HPDE6-E6E7 (cell line): ENCODE results near the gene TMEM51.

Source experiments
- DNase-seq: peaks from one replicate; pipeline ENCODE4 v3.0.0; 2011; ENCODE audit warnings: missing footprints; ENCODE audit errors: extremely low spot score

The TMEM51 gene

DNA sequence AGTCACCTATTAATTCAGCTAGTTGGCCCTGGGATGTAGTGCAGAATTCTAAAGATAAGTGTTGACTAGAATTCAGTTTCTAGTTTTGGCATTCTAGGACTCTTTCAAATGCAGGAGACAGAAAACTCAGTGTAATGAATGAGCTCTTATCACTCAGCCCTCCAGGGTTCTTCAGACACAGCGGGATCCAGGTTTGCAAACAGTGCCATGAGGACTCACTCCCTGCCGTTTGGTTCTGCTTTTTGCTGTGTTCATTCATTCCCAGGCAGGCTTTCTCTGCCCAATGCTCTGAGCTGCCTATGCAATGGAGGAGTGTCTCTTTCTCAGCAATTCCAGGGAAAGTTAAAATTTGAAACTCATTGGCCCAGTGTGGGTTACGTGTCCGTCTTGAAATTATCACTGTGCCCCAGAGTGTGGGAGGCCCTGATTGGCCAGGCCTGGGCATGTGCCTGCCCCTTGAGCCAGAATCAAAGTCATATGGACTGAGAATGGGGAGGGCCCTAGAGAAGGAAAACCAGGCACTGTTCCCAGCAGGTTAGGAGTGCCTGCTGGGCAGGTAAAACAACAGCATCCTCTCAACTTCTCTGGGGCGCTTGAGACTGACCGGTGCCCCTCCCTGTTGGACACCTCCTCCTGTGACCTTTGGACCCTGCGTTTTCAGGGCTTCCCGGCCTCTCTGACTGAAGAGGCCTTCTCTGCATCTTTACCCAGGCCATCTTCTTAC, 43.4 kb downstream of the TMEM51 start:
- DNase-seq = no peak

DNA sequence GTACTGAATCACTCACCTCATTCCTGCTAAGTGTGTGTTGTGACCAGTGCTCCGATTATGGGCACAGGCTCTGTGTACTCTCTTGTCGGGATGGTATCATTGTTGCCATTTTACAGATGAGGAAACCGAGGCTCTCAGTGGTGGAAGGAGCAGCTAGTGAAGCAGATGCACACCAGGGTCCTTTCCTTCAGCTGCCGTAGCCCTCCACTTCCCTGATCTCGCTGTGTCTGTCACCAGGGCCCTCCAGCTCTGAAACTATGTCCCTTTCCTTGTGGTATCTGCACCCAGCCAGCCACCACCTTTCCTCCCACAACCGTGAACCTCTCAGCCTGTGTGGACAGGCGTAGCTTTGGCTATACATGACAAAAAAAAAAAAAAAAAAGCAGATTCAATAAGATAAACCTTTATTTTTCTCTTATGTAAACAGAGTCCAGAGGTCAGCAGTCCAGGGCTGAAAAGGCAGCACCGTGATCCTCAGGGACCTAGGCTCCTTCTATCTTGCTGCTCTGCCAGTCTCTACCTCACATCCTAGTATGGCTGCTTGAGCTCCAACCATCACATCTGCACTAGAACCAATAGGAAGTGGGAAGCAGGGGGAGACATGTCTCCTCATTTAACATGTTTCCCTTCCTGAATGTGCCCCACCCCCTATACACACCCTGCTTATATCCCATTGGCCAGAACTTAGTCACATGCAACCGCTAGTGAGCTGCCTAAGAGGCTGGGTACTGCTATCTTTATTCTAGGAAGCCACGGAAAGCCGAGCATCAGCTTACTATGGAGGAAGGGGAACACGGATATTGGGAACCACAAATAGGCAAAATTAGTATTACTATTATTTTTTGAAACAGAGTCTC, 44.3 kb downstream of the TMEM51 start:
- DNase-seq = no peak

DNA sequence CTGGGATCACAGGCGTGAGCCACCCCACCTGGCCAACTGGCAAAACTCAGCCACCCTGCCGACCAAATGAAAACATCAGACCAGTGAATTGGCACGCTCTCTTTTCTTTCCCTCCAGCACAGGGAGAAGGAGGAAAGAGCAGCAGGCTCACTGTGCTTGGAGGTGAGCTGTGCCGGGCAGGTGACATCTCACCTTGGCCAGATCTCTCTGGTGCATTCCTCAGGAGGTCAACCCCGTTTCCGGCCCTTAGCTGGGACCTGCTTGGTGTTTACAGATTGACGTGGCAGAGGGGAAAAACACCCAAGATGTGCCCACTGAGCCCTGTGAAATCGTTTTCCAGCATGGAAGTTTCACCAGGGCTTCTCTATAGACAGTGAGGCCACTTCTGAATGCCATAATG, 45.1 kb downstream of the TMEM51 start:
- no peak for DNase-seq

DNA sequence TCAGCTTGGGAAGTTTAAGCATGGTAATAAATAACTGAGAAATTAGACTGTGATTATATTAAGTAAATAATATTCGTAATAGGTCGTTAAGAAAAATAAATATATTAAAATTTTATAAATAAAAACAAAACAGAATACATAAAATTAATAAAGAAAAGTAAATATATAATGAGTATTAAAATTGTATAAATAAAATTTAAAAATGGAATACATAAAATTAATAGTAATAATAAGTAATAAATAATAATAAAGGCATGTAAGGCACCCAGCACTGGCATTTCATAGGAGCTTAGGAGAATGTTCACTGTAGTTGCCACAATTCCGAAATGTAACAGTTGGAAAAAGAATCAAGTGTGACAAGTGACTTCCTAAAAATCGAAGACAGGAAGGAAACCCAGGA, 47.7 kb downstream of the TMEM51 start:
- no peak for DNase-seq

DNA sequence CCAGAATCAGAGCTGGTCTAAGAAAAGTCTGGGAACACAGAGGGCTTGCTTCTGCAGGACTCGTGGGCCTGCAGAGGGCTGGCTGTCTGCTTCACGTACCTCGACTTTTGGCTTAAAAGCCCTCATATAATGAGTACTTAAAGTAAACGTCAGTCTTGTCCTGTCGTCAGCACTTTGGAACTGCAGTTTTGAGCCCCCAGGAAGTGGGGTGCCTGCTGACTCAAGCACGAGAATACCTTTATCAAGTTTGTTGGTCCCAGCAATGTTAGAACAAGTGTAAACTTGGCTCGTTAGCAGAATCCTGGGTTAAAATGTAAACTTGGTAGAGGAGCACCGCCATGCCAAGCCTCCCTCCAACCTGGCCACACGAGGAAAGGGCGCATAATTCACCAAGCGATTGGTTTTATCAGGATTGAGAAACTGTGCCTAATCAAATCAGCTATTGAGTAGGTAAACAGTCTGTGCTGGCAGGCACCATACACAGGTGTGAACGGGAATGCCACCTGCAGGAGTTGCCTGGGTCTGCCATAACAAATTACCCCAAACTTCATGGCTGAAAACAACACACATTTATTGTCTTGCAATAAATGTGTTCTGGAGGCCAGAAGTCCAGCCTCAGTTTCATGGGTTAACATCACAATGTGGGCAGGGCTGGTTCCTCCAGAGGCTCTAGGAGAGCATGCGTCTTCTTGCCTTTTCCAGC, 48.5 kb downstream of the TMEM51 start:
- no peak for DNase-seq

DNA sequence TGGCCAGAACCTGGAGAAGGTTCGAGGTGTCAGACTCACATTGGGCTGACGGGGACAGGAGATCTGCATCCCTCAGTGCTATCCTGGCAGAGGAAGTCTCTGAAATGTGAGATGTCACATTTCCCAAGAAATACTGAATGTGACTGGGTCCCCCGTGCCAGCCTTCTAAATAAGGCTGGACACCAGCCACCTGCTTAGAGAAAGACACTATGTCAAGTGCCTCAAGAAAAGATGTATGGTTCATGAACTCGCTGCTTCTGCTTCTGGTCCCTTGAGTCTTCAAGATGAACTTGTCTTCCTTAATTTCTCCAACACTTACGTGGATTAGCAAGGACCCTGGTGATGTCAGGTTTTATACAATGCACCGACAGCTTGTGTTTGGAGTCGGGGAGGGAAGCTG, 51.4 kb downstream of the TMEM51 start:
- no peak for DNase-seq

DNA sequence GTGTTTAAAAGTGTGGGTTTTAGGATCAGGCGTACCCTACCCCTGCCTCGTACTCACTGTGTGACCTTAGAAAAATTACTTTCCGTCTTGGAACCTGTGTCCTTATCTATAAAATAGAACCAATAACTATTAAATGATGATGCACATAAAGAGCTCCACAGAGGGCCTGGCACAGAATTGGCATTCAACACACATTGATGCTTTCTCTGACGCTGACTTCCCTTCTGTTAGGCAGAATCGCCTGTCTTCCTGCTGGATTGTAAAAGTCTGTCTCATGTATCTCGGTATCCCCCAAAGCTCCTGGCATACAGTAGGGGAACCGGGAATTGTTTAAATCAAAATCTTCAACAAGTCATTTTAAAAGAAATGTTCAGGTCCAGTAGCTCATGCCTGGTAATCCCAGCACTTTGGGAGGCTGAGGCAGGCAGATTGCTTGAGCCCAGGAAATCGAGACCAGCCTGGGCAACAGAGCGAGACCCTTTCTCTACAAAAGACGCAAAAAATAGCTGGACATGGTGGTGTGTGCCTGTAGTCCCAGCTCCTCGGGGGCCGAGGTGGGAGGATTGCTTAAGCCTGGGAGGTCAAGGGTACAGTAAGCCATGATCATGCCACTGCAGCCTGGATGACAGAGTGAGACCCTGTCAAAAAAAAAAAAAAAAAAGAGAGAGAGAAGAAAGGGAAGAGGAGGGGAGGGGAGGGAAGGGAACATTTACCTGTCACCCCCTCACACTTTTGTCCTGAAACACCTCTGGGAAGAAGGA, 52.2 kb downstream of the TMEM51 start:
- DNase-seq = no peak

DNA sequence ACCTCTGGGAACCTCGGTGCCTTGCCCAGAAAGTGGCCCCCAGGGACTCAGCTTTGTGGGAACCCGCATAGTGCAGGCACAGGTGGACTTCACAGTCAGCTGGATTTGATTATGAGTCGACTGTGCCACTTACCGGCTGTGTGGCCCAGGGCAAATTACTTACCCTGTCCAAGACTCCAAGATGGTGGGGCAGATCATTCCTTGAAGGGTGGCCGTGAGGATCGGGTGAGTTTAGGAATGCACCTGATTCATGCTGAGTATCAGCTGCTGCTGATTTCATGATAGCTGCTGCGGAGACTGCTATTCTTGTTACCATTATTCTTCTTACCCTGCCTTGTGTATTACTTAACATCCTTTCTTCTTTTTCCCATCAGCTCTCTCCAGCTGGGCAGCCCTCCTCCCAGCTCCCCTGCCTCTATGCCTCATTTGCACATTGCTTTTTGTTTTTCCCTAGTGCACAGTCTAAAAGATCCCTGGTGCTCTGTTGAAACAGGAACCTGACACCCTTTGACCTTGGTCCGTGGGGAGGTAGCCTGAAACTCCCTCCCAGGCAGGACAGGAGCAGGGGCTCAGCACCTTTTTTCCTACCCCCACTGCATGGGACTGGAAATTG, 53.0 kb downstream of the TMEM51 start:
- no peak for DNase-seq

DNA sequence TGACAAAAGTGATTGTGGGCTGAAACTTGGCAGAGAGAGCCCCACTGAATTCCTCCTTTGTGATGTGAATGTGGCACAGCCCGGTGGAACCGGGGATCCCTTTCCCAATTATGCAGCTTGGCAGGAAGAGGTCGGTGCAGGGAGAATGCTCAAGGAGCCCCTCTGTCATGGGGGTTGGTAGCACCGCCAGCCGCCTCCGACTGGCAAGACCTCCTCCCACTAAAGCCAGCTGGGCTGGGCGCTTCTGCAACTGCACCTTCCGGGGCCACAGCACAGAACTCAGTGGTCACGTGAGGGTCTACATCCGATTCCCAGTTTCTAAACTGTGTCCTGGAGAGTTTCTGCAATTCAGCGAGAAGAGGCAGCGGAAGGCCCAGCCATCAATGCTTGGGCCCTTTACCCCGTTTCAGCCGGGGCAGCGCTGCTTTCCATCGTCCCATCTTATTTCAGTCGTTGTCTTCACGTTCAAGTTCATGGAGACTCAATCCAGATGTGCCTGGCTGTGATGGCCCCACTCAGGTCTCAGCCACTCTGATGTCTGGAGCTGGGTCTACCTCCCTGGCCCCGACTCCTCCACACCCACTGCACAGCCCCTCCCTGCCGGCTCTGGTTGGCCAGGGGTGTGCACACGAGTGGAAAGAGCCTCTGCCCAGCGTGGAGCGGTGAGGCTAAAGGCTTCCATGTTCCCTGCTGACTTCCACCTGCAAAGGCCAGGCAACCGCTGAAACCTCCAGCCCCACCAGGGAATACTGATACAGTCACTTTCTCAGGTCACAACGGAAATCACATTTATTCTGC, 53.7 kb downstream of the TMEM51 start:
- no peak for DNase-seq

DNA sequence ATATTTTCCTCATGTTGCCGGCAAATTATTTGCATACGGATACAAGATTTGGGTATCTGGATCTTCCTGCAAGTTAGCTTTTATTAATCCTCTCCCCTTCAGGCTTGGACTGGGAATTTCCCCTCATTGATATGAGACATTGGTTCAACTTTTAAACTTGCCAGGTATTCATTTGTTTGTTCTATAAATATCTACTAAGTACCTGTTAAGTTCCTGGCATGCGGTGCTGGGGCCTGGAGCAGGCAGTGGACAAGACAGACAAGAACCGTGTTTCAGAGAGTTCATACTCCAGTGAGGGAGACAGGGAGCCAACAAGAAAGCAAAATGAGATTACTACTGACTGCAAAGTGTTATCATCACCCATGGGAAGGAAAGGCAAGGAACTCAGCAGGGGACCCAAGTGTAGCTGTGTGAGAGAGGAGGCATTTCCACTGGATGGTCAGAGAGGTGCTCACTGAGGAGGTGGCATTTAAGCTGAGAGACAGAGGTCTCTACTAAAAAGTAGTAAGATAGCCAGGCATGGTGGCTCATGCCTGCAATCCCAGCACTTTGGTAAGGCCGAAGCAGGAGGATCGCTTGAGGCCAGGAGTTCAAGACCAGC, 54.4 kb downstream of the TMEM51 start:
- DNase-seq = no peak

DNA sequence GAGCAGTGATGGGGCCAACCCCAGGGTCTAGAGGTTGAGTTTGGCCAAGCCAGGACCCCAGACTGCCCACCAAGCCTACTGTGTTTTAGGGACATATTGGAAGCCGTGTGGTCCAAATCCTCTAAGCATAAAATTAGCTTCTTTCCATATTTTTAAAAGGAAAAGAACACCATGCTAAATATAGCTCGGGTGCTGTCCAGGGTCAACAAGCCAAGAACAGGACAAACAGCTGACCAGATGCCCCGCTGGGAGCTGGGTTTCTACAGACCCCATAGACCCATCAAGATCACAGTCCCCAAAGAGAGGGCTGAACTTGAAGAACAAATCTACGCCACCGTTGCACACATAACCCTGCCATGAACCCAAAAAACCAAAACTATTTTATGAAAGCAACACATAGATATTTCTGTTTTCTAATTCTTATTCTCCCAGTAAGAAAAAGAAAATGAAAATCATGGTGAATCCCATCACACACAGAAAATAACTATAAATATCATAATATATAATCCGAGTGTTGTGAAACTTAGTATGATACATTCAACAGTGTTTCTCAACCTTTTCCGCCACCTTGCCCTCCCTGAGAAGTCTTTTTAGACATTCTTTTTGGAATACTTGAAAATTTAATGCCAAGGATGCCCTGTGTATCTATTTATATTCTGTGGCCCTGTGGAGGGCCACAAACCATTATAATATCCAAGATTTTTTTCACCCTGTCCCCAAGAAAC, 57.3 kb downstream of the TMEM51 start:
- DNase-seq = no peak

DNA sequence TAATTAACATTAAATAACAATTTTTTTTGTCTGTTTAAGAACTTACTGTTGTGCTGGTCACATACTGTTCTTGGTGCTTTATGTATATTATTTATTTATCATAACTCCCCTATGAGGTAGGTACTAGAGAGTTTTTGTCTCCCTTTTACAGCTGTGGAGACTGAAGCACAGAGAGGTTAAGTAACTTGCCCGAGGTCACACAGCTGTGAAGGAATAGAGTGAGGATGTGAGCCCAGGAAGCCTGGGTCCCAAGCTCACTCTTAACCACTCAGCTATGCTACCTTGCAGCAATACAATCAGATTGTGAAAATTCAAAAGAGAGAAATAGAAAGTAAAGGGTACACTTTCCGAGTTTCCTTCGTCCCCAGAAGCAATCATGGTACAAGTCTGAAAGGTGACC, 57.9 kb downstream of the TMEM51 start:
- DNase-seq = no peak

DNA sequence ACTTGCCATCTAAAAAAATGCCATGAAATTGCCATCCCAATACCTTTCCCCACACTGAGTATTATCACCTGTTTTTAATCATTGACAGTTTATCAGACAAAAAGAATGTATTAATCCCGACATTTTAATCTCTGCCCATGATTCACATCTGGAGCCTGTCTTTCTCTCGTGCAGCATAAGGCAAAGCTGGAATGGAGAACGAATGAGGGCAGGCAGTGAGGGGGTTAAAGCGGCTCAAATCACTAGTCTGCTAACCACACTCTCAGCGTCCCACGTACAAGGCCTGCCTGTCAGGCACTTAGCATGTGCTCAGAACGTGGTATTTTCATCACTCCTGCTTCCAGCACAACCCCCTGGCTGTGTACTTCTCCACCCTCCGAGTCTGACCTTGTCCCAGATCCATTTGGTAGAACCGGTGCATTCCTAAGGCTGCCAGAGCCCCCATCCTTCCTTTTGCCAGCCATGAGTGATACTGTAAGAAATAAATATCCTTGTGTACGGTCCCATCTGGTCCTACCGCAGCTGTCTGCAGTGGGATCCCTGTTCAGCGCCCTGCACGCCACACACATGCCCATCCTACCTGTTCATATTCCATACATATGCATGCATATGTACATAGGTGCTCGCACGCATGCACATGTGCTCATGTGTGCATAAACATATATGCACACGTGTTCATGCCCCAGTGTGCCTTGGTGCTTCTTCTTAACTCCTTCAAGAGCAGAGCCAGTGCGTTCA, 58.8 kb downstream of the TMEM51 start:
- DNase-seq = no peak

DNA sequence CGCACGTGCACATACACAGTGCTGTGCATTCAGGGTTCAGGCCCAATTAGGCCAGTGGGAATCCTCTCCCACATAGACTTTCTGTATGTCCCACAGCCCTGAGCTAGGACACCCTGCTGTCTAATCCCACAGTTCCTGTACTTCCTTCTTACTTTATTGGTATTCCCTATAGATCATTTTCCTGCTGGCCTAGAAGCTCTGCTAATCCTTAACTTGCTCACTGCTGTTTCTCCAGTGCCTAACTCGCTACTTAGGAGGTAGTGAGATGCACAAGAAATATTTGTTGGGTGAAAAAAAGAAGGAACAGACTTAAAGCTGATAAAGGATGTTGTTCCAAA, 59.4 kb downstream of the TMEM51 start:
- DNase-seq = no peak

DNA sequence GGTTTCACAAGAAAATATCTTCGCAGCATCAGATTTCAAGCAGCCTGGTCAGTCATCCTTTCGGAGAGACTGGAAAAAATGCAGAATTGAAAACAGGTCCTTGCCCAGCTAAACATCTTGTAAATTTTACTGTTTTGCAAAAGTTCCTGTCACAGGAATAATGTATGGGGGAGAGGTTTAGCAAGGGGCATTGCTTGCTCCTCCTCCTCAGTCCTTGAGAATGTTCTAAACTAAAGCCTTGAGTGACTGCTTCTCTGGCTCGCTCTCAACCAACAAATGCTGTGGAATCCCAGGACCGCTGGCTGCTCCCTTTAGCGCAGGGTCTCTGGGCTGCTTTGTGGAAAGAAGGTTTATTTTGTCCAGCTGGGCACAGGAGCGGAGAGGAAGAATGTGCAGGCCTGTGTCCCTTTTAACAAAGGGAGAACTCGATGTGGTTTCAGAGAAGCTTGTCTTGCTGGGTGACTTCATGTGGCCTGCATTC, 59.8 kb downstream of the TMEM51 start:
- no peak for DNase-seq

DNA sequence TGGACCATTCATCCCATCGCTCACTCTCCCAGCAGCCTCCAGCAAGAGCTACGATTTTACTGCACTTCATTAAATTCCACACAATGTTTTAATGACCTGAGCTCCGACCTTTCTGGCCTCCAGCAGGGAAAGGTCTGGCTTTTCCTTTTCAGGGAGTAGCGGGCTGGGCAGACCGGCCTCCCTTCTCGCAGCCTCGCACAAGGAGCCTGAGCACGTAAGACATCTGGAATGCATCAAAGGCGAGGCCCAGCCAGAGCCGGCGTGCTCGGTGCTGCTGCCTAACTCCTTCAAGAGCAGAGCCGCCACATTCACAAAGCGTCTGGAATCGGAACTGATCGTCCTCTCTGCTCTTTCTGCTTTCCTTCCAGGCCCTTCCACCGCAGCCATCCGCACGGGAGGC, 61.0 kb downstream of the TMEM51 start:
- no peak for DNase-seq

DNA sequence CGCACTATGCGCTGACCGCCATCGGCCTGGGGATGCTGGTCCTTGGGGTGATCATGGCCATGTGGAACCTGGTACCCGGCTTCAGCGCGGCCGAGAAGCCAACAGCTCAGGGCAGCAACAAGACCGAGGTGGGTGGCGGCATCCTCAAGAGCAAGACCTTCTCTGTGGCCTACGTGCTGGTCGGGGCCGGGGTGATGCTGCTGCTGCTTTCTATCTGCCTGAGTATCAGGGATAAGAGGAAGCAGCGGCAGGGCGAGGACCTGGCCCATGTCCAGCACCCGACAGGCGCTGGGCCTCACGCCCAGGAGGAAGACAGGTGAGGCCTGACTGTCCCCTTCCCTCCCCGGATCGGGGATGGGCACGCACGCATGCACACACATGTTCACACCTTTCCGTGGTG, 61.6 kb downstream of the TMEM51 start:
- no peak for DNase-seq

DNA sequence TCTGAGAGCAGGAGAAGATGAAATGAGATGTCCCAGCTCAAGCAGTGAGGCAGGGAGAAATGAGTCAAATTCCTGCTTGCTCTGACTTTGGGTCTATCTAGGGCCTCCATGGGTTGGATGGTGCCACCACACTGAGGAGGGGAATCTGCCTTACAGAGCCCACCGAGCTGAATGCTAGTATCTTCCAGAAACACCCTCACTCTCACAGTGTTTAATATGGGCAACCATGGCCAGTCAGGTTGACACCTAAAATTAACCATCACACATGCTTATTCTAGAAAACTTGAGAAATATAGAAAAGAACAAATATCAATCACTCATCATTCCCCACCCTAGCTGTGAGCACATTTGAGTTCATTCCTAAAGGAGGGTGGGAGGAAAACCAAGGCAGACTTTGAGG, 64.1 kb downstream of the TMEM51 start:
- DNase-seq = no peak
